Left ventricle myocardium inferior (tissue), 1 donor: ENCODE data around the gene NFATC4. TPM values are rescaled to one million over a fixed set of nuclear protein-coding genes. Genes with fewer than 3 reads are reported as not detected.

Experiments
- DNase-seq: peaks from one replicate; pipeline ENCODE4 v3.0.0-alpha.2; 2020
- H3K27ac ChIP-seq: fragments of 200-600 bp; replicated peaks from 2 replicates; pipeline ENCODE4 v1.8.0; 2021
- H3K27me3 ChIP-seq: fragments of 200-600 bp; 2 replicates; pipeline ENCODE4 v1.8.0; 2021; ENCODE audit warnings: low read depth
- H3K36me3 ChIP-seq: fragments of 200-600 bp; 2 replicates; pipeline ENCODE4 v1.8.0; 2021
- H3K4me1 ChIP-seq: fragments of 200-600 bp; 2 replicates; pipeline ENCODE4 v1.8.0; 2021
- H3K4me3 ChIP-seq: fragments of 200-600 bp; 2 replicates; pipeline ENCODE4 v1.8.0; 2021; ENCODE audit warnings: mild to moderate bottlenecking, moderate library complexity
- H3K9me3 ChIP-seq: fragments of 200-600 bp; replicated peaks from 2 replicates; pipeline ENCODE4 v1.8.0; 2021
- CTCF ChIP-seq: fragments of 200-600 bp; IDR thresholded peaks from 2 replicates; pipeline ENCODE4 v1.8.0; 2021; ENCODE audit warnings: antibody characterized with exemption, mild to moderate bottlenecking, borderline replicate concordance
- intact Hi-C: fragments of 100-400 bp; cut with micrococcal nuclease; formaldehyde crosslinking; loops from one replicate; pipeline ENCODE4 v1.11.0; 2022
- total RNA-seq: library from RNA; stranded (reverse); fragmentation: NEBNext Ultra II Directional; extraction: Animal tissue kit (Norgen Biotek cat#: 25700); gene quantifications from one replicate; pipeline ENCODE4 v1.2.1, GENCODE V29; 2021
- donor health status: DM: no; HTN: yes; CAD: no; lungs with severe emphysema.

NFATC4 gene
- total RNA-seq, 1 donor from 2014 or later = 20.6 TPM

DNA sequence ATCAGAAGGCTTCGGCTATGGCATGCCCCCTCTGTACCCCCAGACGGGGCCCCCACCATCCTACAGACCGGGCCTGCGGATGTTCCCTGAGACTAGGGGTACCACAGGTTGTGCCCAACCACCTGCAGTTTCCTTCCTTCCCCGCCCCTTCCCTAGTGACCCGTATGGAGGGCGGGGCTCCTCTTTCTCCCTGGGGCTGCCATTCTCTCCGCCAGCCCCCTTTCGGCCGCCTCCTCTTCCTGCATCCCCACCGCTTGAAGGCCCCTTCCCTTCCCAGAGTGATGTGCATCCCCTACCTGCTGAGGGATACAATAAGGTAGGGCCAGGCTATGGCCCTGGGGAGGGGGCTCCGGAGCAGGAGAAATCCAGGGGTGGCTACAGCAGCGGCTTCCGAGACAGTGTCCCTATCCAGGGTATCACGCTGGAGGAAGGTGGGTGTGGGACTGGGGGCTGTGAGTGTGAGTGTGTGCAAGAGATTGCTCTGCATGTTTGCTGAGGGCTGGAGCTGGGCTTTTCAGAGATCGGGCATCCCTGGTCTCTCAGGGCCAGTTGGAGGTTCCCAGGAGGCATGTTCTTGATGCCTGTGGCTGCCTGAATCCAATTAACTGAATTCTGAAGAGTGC is 8.6 kb downstream of the NFATC4 start:
- Histone ChIP-seq H3K4me3 (no peak overlapping the region), H3K27ac (peak overlapping the region; percentile 12), H3K36me3 (peaks cover 9% of the 10 kb centered on the region), H3K9me3 (no peaks in the 10 kb centered on the region), H3K27me3 (peaks cover 9% of the 10 kb centered on the region), H3K4me1 (peaks cover 26% of the 10 kb centered on the region)
- intact Hi-C loops = no loop called here
- no peak for TF ChIP-seq CTCF
- no peak for DNase-seq

DNA sequence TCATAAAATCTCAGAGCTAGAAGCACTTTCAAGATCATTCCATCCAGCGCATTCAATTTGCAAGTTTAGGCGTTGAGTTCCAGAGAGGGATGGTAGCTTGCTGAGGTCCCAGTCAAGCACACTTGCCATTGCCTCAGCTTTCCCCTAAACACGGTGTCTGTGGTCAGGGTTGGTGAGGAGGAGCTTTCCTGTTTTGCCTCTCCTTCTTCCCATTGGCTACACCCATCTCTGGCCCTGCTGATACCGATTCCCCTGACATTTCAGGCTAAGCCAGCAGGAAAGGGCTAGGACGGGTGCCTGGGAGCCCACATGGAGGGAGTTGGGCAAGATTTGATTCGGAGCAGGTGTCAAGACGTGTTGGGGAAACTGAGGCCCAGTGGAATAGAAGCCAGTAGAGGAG is 9.1 kb downstream of the NFATC4 start:
- H3K27ac ChIP-seq = peak overlapping the region; percentile 12
- peaks cover 9% of the 10 kb centered on the region for H3K27me3 ChIP-seq
- DNase-seq = no peak
- TF ChIP-seq CTCF = no peak
- no peak overlapping the region for H3K4me3 ChIP-seq
- H3K9me3 ChIP-seq = no peaks in the 10 kb centered on the region
- H3K36me3 ChIP-seq = peaks cover 9% of the 10 kb centered on the region
- H3K4me1 ChIP-seq = peaks cover 27% of the 10 kb centered on the region
- intact Hi-C loops = no loop called here

- H3K27ac ChIP-seq = no peak overlapping the region
- no peak for DNase-seq
Observed at GRCh38 chr14:24377657-24378056, 9.7 kb downstream of the NFATC4 start.

DNA sequence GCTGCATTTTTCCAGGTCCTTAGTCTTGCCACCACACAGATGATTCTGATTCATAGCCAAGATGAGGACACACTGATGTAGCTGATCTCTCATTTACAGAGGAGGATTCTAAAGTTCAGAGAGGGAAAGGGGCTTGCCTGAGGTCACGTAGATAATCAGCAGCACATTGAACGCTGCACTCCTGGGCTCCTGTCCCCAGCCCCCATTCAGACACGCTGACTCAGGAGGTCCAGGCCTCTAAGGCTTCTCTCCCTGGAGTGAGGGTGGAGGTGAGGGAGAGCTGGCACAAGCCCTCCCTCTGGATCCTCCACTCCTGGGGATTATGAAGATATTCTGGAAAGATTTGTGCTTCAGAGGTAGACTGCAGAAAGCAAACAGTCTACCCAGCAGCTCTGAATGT is 10.3 kb downstream of the NFATC4 start:
- Histone ChIP-seq H3K4me3 (no peak overlapping the region), H3K4me1 (peaks cover 22% of the 10 kb centered on the region), H3K27me3 (peaks cover 9% of the 10 kb centered on the region), H3K27ac (no peak overlapping the region), H3K36me3 (peaks cover 4% of the 10 kb centered on the region), H3K9me3 (no peaks in the 10 kb centered on the region)
- intact Hi-C loops = no loop called here
- TF ChIP-seq CTCF = no peak
- DNase-seq = no peak

More at GRCh38 chr14:24377657-24378056, 9.7 kb downstream of the NFATC4 start:
- H3K4me1 ChIP-seq = peaks cover 22% of the 10 kb centered on the region
- peaks cover 9% of the 10 kb centered on the region for H3K27me3 ChIP-seq
- H3K36me3 ChIP-seq = peaks cover 9% of the 10 kb centered on the region
- H3K4me3 ChIP-seq = no peak overlapping the region
- intact Hi-C loops = no loop called here
- no peaks in the 10 kb centered on the region for H3K9me3 ChIP-seq
- no peak for TF ChIP-seq CTCF

- TF ChIP-seq CTCF = no peak
- peaks cover 9% of the 10 kb centered on the region for H3K27me3 ChIP-seq
- no peaks in the 10 kb centered on the region for H3K36me3 ChIP-seq
- H3K27ac ChIP-seq = no peak overlapping the region
- intact Hi-C loops = no loop called here
- no peak for DNase-seq
- H3K4me1 ChIP-seq = peaks cover 22% of the 10 kb centered on the region
- no peaks in the 10 kb centered on the region for H3K9me3 ChIP-seq
- no peak overlapping the region for H3K4me3 ChIP-seq
Observed at GRCh38 chr14:24378981-24379906, 11.3 kb downstream of the NFATC4 start.
